ENCODE measurements around the gene TPO.

Gene TPO

DNA sequence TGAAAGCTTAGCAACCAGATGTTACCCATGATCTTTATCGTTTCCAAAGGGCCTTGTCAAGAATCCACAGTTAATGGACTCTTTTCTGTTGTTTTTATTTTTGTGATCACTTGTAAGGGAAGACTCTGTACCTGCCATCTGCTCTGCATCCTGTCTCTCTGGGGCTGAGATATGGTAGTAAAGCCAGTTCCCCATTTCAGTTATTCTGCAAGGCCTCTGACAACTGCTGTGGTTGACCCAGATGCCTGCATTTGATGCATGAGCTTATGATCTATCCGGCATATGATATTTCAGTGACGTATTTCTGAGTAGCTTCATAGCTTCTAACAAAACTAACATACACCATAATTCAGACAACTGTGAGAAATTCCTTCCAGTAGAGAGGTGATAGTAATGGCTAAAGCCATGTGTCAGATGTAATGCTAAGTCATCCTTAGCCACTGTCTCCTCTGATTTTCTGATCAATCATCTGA lies 105.1 kb downstream of the TPO start:
- DNase-seq (ENCODE audit: insufficient read length, low spot score) = no peak
- FAIRE-seq = no peak

DNA sequence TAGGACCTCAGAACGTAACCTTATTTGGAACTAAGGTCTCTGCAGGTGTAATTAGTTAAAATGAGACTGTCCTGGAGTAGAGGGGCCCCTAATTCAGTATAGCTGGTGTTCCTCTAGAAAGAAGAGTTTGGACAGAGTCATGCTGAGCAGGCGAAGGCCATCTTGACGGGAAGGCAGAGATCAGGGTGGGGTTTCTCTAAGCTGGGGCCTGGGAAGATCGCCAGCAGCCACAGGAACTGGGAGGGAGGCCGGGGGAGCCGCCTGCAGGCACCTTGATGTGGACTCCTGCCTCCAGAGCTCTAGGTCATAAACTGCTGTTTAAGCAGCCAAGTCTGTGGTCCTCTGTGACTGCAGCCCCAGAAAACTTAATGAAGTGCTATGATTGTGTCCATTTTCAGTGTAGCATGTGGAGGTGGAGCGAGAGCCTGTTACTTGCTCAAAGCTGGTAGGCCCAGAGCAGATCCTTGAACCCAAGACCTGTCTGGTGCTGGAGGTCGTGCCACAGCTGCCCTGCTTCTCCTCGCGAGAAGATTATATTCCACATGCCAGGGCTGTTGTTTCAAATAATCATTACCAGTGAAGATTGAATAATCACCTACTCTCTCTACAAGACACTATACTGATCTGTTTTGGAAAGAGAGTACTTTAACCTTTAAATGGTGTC lies 105.7 kb downstream of the TPO start:
- FAIRE-seq (no peak), DNase-seq (ENCODE audit: insufficient read length, low spot score) (no peak)

DNA sequence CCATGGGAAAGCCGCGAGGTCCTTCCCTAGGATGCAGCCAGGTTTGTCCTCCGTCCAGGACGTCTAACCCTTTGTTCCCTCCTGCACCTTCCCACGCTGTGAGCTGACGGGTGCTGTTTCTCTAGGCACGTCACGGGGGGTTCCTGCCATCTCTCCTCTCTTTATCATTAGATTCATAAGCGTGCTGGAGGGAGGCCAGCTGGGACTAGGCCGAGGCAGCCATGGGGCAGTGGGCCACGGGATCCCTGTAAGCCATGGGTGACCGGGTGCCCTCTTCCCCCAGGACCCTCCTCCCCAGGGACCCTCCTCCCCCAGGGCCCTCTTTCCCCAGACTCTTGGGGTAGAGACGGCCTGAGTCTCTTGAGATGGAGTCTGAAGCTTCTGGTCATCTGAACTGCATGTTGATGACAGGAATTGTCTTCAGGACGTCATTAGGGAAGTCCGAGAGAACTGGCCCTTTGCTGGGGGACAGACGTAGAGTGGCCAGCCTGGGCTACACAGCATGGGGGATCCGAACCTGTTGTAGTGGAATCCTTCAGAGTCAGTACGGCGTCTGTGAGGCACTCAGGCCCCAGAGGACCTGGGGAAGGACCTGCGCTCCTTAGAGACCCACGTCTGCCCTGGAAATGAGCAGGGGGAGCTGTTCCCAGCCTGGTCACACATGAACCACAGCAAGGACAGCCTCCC lies 108.1 kb downstream of the TPO start:
- FAIRE-seq (no peak), DNase-seq (ENCODE audit: insufficient read length, low spot score) (no peak)

DNA sequence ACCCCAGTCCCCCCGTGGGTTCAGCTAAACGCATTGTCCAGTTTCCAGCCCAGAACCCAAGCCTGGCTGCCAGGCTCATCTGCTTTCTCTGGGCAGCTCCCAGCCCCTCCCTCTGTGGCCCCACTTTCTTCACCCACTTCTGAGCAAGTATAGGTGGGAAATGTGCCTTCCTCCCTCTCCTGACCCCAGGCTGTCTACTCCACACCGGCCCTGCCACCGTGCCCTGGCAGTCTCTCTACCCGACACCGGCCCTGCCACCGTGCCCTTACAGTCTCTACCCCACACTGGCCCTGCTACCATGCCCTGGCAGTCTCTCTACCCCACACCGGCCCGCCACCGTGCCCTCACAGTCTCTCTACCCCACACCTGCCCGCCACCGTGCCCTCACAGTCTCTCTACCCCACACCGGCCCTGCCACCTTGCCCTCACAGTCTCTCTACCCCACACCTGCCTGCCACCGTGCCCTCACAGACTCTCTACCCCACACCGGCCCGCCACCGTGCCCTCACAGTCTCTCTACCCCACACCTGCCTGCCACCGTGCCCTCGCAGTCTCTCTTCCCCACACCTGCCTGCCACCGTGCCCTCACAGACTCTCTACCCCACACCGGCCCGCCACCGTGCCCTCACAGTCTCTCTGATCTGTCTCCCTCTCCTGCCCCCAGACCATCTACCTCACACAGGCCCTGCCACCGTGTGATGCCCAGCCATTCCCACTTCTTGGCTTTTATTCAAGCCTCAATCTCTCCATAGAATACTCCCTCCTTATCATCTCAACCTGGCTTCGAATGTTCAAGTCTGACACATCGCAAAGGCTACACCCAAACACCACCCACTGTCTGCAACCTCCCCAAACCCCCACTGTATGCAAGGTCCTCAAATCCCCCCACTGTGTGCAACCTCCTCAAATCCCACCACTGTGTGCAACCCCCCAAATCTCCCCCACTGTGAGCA lies 108.9 kb downstream of the TPO start:
- DNase-seq (ENCODE audit: insufficient read length, low spot score) (no peak), FAIRE-seq (no peak)

DNA sequence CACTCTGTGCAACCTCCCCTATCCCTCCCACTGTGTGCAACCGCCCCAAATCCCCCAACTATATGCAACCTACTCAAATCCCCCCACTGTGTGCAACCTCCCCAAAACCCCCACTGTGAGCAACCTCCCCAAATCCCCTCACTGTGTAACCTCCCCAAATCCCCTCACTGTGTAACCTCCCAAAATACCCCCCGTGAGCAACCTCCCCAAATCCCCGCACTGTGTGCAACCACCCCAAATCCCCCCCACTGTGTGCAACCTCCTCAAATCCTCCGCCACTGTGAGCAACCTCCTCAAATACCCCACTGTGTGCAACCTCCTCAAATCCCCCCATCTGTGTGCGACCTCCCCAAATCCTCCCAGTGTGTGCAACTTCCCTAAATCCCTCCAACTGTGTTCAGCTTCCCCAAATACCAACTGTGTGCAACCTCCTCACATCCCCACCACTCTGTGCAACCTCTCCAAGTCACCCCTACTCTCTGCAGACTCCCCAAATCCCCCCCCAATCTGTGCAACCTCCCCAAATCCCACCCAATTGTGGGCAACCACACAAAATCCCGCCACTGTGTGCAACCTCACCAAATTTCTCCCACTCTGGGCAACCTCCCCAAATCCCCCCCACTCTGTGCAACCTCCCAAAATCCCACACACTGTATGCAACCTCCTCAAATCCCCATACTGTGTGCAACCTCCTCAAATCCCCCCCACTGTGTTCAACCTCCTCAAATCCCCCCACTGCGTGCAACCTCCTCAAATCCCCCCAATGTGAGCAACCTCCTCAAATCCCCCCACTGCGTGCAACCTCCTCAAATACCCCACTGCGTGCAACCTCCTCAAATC lies 114.1 kb downstream of the TPO start:
- no peak for DNase-seq (ENCODE audit: insufficient read length, low spot score)
- peak; percentile 4 for FAIRE-seq

DNA sequence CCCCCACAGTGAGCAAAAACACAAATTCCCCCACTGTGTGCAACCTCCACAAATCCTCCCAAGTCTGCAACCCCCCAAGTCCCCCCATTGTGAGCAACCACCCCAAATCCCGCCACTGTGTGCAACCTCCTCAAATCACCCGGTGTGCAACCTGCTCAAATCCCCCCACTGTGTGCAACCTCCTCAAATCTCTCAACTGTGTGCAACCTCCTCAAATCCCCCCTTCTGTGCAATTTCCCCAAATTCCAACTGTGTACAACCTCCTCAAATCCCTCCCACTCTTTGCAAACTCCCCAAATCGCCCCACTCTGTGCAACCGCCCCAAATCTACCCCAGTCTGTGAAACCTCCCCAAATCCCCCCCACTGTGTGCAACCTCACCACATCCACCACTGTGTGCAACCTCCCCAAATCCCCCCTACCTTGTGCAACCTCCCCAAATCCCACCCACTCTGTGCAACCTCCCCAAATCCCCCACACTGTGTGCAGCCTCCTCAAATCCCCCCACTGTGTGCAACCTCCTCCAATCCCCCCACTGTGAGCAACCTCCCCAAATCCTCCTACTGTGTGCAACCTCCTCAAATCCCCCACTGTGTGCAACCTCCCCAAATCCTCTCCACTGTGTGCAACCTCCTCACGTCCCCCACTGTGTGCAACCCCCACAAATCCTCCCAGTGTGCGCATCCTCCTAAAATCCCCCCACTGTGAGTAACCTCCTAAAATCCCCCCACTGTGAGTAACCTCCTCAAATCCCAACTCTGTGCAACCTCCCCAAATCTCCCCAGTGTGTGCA lies 115.2 kb downstream of the TPO start:
- FAIRE-seq (no peak), DNase-seq (ENCODE audit: insufficient read length, low spot score) (no peak)

DNA sequence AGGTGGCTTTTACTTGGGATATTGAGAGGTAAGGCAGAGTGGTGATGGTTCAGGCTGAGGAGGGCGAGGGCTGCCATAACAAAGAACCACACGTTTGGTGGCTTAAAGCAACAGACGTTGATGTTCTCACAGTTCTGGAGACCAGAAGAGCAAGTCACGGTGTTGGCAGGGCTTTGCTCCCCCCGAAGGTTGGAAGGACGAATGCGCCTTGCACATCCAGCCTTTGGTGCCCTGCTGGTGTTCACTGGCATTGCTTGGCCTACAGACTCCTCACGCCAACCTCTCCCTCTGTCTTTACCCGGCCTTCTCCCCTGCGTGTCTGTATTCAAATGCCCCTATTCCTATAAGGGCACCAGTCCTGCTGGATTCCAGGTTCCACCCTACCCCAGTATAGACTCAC lies 125.4 kb downstream of the TPO start:
- FAIRE-seq = peak; percentile 77
- no peak for DNase-seq (ENCODE audit: insufficient read length, low spot score)

DNA sequence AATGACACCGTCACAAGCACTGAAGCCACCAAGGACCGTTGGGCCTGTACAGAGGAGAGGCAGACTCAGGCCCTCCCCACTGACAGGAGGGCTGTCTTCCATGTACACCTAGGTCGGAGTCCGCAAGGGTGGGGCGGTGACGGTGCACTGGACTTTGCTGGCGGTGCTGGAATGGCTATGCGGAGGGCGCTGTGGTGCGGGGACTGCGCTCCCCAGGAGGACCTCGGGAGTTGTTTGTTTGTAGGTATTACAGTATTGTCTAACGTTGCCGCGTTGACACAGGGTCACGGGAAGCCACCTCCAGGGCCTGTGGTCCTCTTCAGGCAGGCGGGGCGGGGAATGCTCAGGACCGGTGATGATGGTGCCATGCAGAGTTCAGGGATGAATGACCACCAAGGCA lies 126.2 kb downstream of the TPO start:
- FAIRE-seq (no peak), DNase-seq (ENCODE audit: insufficient read length, low spot score) (no peak)

DNA sequence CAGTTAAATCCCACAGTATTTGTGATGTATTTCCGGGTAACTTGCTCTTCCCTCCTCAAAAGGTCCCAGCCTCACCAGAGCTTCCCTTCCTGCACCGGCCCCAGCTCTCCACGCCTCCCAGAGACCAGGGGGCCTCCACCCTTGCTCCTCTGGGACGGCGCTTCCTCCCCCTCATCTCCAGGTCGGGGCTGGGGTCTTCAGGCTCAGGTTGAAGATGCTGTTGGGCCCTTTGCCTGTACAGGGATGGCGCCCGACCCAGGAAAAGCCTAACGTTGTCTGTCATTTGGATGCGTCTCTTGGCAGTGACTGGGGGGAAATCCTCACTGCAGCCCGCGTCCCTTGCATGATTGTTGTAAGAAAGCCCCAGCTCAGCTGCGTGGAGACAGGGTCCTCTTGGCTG lies 126.7 kb downstream of the TPO start:
- FAIRE-seq = no peak
- DNase-seq (ENCODE audit: insufficient read length, low spot score) = no peak

DNA sequence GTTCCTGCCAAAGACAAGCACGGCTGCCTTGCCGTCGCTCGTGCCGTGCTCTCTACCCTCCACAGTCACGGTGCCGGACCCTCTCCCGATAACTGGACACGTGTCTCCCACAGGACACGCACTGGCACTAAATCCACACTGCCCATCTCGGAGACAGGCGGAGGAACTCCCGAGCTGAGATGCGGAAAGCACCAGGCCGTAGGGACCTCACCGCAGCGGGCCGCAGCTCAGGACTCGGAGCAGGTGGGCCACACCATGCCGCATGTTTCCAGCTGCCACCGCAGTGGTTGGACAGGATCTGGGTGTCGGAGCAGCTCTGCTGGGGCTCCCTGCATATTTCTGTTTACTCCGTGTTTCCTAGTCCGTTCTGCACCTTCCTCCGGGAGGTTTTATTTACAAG lies 127.2 kb downstream of the TPO start:
- no peak for DNase-seq (ENCODE audit: insufficient read length, low spot score)
- FAIRE-seq = no peak

DNA sequence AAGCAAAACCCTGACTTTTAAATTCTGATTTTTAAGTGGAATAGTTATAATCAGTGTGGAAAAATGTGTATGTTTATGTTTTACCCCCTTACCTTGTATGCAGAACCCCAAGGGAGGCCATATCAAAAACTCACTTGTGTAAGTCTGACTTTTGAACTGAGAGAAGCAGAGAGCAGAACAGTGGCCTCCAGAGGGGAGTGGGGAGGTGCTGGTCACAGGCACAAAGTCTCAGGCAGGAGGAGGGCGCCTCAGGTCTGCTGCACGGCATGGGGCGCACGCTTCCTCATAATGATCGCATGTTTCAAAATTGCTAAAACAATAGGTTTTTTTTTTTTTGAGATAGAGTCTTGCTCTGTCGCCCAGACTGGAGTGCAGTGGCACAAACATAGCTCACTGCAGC lies 127.8 kb downstream of the TPO start:
- DNase-seq (ENCODE audit: insufficient read length, low spot score) = no peak
- no peak for FAIRE-seq

DNA sequence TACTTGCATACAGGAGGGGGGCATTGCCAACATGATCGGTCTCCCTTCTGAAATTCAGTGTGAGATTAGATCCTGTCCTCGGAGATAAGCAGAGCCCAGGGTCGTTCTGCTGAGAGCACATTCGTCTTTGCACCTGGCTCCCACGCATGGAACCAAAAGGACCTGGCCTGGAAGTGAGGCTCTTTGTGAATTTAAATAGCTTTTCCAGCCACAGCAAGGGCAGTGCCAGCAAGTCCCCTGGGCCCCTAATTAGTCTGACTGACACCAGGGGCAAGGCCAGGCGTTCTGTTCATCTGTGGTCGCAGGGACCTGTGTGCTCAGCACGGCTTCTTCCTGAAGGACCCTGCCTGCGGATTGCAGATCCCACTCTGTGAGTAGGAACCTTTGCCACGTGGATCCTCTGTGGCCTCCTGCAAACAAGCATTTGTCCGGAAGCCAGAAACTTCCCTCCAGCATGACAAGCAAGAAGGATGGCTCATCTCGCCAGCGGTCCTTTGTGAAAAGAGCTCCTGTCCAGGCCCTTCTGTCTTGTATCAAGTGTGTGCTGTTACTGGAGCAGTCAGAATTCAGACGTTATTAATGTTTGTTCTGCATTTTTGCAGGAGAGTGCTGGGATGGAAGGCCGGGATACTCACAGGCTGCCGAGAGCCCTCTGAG lies 128.7 kb downstream of the TPO start:
- no peak for DNase-seq (ENCODE audit: insufficient read length, low spot score)
- no peak for FAIRE-seq

DNA sequence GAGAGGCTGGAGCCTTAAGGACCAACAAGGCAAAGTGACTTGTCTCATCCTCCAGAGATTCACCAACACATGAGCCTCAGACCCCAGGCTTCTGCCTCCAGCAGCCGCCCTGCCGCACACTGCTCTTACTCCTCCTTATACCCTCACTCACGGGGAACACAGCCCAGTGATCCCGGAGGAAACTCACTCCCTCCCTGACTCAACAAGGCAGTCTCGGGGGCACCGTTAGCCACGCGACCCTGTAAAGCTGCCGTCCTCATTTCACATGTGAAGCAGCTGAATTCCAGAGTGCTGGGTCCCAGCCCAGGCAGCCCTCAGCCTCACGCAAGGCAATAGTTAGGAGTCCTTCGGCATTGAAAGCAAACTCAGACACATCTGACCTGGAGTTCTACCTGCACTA lies 129.7 kb downstream of the TPO start:
- FAIRE-seq = no peak
- no peak for DNase-seq (ENCODE audit: insufficient read length, low spot score)

DNA sequence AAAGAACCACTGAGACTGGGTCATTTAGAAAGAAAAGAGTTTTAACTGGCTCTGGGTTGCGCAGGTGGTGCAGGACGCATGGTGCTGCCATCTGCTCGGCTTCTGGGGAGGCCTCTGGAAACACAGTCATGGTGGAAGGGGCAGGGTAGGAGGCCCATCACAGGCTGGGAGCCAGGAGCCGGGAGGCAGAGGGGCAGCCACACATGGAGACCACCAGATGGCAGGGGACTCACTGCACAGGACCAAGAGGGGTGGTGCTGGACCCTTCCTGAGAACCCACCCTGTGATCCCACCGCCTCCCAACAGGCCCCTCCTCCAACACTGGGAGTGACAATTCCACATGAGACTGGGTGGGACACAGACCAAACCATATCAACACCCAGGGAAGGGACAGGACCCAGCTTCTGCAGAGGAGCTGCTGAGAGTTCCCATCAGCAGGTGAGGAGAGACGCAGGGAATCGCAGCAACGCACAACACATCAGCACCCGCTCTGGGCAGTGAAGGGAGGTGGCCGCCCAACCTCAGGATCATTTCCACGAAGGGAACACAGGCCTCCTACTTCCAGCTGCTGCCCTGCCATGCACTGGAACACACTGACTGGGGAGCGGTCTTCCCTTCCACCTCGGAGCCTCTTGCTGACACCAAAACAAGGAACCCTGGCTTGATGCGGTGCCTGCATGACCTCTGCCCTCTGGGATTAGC lies 130.7 kb downstream of the TPO start:
- DNase-seq (ENCODE audit: insufficient read length, low spot score) (no peak), FAIRE-seq (no peak)

DNA sequence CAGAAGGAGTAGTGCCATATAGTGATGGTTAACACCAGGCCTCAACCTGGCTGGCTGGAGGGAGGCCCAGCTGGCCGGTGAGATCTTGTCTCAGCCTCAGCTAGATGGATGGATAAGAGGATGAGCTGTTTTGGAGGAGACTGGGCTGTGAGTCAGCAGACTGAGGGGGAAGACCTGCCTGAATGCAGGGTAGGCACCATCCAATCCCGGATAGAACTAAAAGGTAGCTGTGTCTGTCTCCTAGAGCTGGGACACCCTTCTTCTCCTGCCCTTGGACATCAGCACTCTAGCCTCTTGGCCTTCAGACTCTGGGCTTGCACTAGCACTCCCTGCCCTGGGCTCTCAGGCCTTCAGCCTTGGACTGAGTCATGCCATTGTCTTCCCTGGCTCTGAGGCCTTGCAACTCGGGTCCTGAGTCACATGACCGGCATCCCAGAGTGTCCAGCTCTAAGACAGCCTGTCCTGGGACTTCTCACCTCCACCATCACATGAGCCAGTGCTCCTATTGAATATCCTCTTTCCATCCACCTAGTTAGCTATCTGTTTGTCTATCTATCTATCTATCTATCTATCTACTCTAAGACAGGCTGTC lies 131.3 kb downstream of the TPO start:
- peak; percentile 33 for FAIRE-seq
- no peak for DNase-seq (ENCODE audit: insufficient read length, low spot score)

DNA sequence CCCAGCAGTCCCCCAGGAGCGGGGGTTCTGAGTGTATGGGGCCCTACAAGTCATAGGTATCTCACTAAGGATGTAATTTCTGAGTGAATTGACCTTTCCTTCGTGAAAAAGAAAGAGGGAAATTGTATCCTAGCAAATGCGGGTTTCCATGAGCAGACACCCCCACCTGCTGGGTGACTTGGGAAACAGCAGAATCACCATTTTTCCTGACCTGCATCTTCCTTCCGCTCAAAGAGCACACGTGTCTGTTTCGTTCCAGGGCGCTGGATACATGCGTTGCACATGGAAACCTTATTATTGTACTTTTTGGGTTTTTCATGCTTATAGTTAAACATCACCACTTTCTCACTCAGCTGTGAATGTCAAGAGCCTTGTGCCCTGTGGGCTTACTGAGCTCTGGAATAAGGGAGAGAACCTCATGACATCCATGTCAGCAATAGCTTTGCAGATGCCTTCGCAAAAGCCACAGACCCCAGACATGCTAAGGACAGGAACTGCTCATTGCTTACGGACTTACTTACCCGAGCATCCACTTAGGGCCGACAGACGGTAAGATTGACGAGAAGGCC lies 132.8 kb downstream of the TPO start:
- peak; percentile 96 for FAIRE-seq
- peak; percentile 72 for DNase-seq (ENCODE audit: insufficient read length, low spot score)

DNA sequence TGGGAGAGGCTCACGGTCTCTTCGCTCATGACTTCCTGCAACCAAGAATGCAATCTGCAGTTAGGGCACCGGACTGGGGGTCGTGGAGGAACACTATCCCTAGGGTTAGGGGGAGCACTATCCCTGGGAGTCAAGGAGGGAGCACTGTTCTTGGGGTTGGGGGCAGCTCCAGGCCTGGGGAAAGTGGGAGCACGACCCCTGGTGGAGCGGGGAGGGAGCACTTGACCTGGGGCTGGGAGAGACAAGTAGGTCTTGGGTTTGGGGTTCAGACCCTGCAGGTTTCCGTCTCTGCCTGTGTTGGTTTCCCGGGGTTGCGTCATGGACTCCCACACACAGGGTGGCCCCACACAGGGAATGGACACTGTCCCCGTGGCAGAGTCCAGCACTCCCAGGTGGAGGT lies 133.6 kb downstream of the TPO start:
- no peak for FAIRE-seq

More for the DNA sequence above, 133.6 kb downstream of the TPO start:
- DNase-seq (ENCODE audit: insufficient read length, low spot score) = no peak
